Hepatocyte (in vitro differentiated cells): Measurements from ENCODE around the gene RPS3A.

Experiments
- CTCF ChIP-seq: fragments of 200-600 bp; sonication (generic); IDR thresholded peaks from 2 replicates; pipeline ENCODE4 v1.5.1; 2016; ENCODE audit warnings: antibody characterized with exemption, mild to moderate bottlenecking; ENCODE audit not compliant: poor library complexity
- EZH2phosphoT487 ChIP-seq: fragments of 200-600 bp; sonication (generic); IDR thresholded peaks from one replicate; pipeline ENCODE4 v1.6.1; 2018; ENCODE audit warnings: antibody characterized with exemption, mild to moderate bottlenecking, low read depth, moderate library complexity; ENCODE audit not compliant: unreplicated experiment, severe bottlenecking

- TF ChIP-seq CTCF (no peak), EZH2phosphoT487 (no peak)
These were observed 4.3 kb downstream of the RPS3A start for GRCh38 chr4:151103758-151104157.
